ENCODE results near the gene HMGCL.

Gene HMGCL

GRCh38 chr1:23799255-23799569 is 26.0 kb downstream of the HMGCL start:
- Histone ChIP-seq H3F3A (ENCODE audit: insufficient read depth, low read length) (peaks cover 9% of the 10 kb centered on the region; the same call in 1 of the 2 replicates), H3K9me2 (replicated peaks; ENCODE audit: insufficient read depth, low read length) (no peaks in the 10 kb centered on the region), H3K27me3 (replicated peaks; ENCODE audit: insufficient read depth, low read length) (no peaks in the 10 kb centered on the region), H3K27ac (ENCODE audit: low read length) (no peak overlapping the region), H3K4me3 (ENCODE audit: low read length) (peak overlapping the region; percentile 82), H3K4me1 (ENCODE audit: low read length) (peaks cover 12% of the 10 kb centered on the region; the same call in 1 of the 2 replicates), H3K9ac (ENCODE audit: low read length) (peak overlapping the region; percentile 91; the same call in 1 of the 2 replicates), H3K9me3 (replicated peaks; ENCODE audit: insufficient read depth, low read length) (no peaks in the 10 kb centered on the region), H3K4me2 (ENCODE audit: low read depth, low read length) (peak overlapping the region; percentile 98), H3K79me2 (ENCODE audit: low read length) (no peaks in the 10 kb centered on the region), H2AFZ (ENCODE audit: low read length) (no peak overlapping the region), H3K36me3 (replicated peaks; ENCODE audit: insufficient read depth, low read length) (no peaks in the 10 kb centered on the region), H4K20me1 (ENCODE audit: insufficient read depth, low read length) (no peaks in the 10 kb centered on the region)
- no peak for DNase-seq
- TF ChIP-seq, protein P1, sequence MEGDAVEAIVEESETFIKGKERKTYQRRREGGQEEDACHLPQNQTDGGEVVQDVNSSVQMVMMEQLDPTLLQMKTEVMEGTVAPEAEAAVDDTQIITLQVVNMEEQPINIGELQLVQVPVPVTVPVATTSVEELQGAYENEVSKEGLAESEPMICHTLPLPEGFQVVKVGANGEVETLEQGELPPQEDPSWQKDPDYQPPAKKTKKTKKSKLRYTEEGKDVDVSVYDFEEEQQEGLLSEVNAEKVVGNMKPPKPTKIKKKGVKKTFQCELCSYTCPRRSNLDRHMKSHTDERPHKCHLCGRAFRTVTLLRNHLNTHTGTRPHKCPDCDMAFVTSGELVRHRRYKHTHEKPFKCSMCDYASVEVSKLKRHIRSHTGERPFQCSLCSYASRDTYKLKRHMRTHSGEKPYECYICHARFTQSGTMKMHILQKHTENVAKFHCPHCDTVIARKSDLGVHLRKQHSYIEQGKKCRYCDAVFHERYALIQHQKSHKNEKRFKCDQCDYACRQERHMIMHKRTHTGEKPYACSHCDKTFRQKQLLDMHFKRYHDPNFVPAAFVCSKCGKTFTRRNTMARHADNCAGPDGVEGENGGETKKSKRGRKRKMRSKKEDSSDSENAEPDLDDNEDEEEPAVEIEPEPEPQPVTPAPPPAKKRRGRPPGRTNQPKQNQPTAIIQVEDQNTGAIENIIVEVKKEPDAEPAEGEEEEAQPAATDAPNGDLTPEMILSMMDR (IDR thresholded peaks at IDR 0.05; ENCODE audit: low read length): no peak
- no peak for TF ChIP-seq EZH2phosphoT487 (IDR thresholded peaks at IDR 0.05; ENCODE audit: low read length)
- no peak for TF ChIP-seq EZH2 (optimal IDR thresholded peaks at IDR 0.05; ENCODE audit: low read depth, low read length)

- no peaks in the 10 kb centered on the region for H3K9me3 ChIP-seq (replicated peaks; ENCODE audit: insufficient read depth, low read length)
- no peak overlapping the region for H2AFZ ChIP-seq (ENCODE audit: low read length)
- peaks cover 12% of the 10 kb centered on the region; the same call in 1 of the 2 replicates for H3K4me1 ChIP-seq (ENCODE audit: low read length)
- H3K9ac ChIP-seq (ENCODE audit: low read length): no peak overlapping the region
- H3K9me2 ChIP-seq (replicated peaks; ENCODE audit: insufficient read depth, low read length): no peaks in the 10 kb centered on the region
- H3K79me2 ChIP-seq (ENCODE audit: low read length): no peaks in the 10 kb centered on the region
- no peak overlapping the region for H3K4me2 ChIP-seq (ENCODE audit: low read depth, low read length)
- H3K27me3 ChIP-seq (replicated peaks; ENCODE audit: insufficient read depth, low read length): no peaks in the 10 kb centered on the region
- H3K27ac ChIP-seq (ENCODE audit: low read length): no peak overlapping the region
- no peak overlapping the region for H3K4me3 ChIP-seq (ENCODE audit: low read length)
- no peaks in the 10 kb centered on the region for H3K36me3 ChIP-seq (replicated peaks; ENCODE audit: insufficient read depth, low read length)
- no peaks in the 10 kb centered on the region for H4K20me1 ChIP-seq (ENCODE audit: insufficient read depth, low read length)
- TF ChIP-seq EZH2 (optimal IDR thresholded peaks at IDR 0.05; ENCODE audit: low read depth, low read length) (no peak), EZH2phosphoT487 (IDR thresholded peaks at IDR 0.05; ENCODE audit: low read length) (no peak)
- TF ChIP-seq, protein P1 (IDR thresholded peaks at IDR 0.05; ENCODE audit: low read length): no peak
- DNase-seq: no peak
- H3F3A ChIP-seq (ENCODE audit: insufficient read depth, low read length): peaks cover 9% of the 10 kb centered on the region; the same call in 1 of the 2 replicates
Observed at GRCh38 chr1:23798662-23799142, 26.5 kb downstream of the HMGCL start.

DNA sequence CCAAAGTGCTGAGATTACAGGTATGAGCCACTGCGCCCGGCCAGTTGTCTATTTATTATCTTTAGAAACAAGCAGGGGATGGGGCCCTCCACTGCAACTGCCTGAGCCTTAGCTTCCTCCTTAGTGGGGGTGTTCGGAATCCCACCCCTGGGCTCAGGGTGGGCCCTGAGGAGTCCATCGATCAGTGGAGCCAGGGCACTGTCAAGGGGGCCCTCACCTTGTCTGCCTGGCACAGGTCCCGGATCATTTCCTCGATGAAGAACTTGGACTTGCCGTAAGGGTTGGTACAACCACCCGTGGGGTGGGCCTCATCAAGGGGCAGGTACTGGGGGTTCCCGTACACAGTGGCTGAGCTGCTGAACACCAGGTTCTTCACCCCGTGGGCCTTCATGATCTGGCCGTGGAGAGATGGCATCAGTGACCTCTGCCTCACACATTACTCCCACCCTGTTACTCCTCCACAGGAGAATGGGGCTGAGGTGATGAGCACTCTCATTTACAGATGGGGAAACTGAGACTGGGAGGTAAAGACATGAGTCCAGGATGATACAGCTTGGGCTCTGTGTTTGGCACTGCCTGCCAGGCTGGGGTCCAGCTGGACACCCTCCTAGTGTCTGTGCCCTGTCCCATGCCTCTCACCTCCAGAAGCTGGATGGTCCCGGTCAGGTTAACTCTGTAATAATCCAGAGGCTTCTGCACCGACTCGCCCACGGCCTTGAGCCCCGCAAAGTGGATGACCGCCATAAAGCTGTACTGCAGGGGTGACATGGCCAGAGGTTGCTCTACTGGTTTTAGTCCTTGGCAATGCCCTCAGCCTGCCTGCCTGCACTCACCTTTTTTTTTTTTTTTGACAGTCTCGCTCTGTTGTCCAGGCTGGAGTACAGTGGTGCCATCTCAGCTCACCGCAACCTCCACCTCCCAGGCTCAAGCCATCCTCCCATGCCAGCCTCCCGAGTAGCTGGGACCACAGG is 27.5 kb downstream of the HMGCL start:
- H4K20me1 ChIP-seq (ENCODE audit: insufficient read depth, low read length): no peaks in the 10 kb centered on the region
- H3K9ac ChIP-seq (ENCODE audit: low read length): no peak overlapping the region
- no peaks in the 10 kb centered on the region for H3K9me2 ChIP-seq (replicated peaks; ENCODE audit: insufficient read depth, low read length)
- H3K4me1 ChIP-seq (ENCODE audit: low read length): peaks cover 12% of the 10 kb centered on the region; the same call in 1 of the 2 replicates
- peaks cover 8% of the 10 kb centered on the region for H3K79me2 ChIP-seq (ENCODE audit: low read length)
- no peak overlapping the region for H3K27ac ChIP-seq (ENCODE audit: low read length)
- H3K4me3 ChIP-seq (ENCODE audit: low read length): no peak overlapping the region
- H3K27me3 ChIP-seq (replicated peaks; ENCODE audit: insufficient read depth, low read length): no peaks in the 10 kb centered on the region
- H3K4me2 ChIP-seq (ENCODE audit: low read depth, low read length): no peak overlapping the region
- peaks cover 9% of the 10 kb centered on the region; the same call in 1 of the 2 replicates for H3F3A ChIP-seq (ENCODE audit: insufficient read depth, low read length)
- H2AFZ ChIP-seq (ENCODE audit: low read length): no peak overlapping the region
- H3K9me3 ChIP-seq (replicated peaks; ENCODE audit: insufficient read depth, low read length): no peaks in the 10 kb centered on the region
- no peak for TF ChIP-seq EZH2 (optimal IDR thresholded peaks at IDR 0.05; ENCODE audit: low read depth, low read length)
- no peak for TF ChIP-seq EZH2phosphoT487 (IDR thresholded peaks at IDR 0.05; ENCODE audit: low read length)
- TF ChIP-seq, protein P1 (IDR thresholded peaks at IDR 0.05; ENCODE audit: low read length): no peak
- no peak for DNase-seq
- H3K36me3 ChIP-seq (replicated peaks; ENCODE audit: insufficient read depth, low read length): no peaks in the 10 kb centered on the region

Measured in MM.1S (cell line).